SU-DHL-6 (cell line): ENCODE measurements around the gene NTMT1.

Experiments
- H2AFZ ChIP-seq: fragments of 200-600 bp; sonication (generic); 2 replicates; pipeline ENCODE4 v1.6.1; 2014; ENCODE audit warnings: low read depth, mild to moderate bottlenecking, moderate library complexity, mixed read lengths, antibody characterized with exemption, low read length; ENCODE audit not compliant: severe bottlenecking
- H3F3A ChIP-seq: fragments of 200-600 bp; shearing (Covaris generic); 2 replicates; pipeline ENCODE4 v1.6.0; 2016; ENCODE audit warnings: antibody characterized with exemption, mild to moderate bottlenecking; ENCODE audit not compliant: insufficient read depth
- H3K27ac ChIP-seq: fragments of 200-600 bp; sonication (generic); 2 replicates; pipeline ENCODE4 v1.5.1; 2016; ENCODE audit warnings: low read depth, mild to moderate bottlenecking, low read length, moderate library complexity, mixed read lengths
- H3K27me3 ChIP-seq: fragments of 200-600 bp; sonication (generic), shearing (Covaris generic); 2 replicates; pipeline ENCODE4 v1.6.0; 2014; ENCODE audit warnings: mild to moderate bottlenecking, low read length
- H3K36me3 ChIP-seq: fragments of 200-600 bp; sonication (generic); 2 replicates; pipeline ENCODE4 v1.6.1; 2014; ENCODE audit warnings: mild to moderate bottlenecking, low read length, mixed read lengths
- H3K4me2 ChIP-seq: fragments of 300-600, 200-600 bp; shearing (Covaris generic), sonication (generic); 2 replicates; pipeline ENCODE4 v1.6.0; 2014; ENCODE audit warnings: low read length, low read depth, mild to moderate bottlenecking; ENCODE audit not compliant: poor library complexity, severe bottlenecking
- H3K4me3 ChIP-seq: fragments of 200-600 bp; sonication (generic); 2 replicates; pipeline ENCODE4 v1.5.1; 2014; ENCODE audit warnings: antibody characterized with exemption, low read length, mild to moderate bottlenecking, mixed read lengths; ENCODE audit not compliant: insufficient read depth, poor library complexity, severe bottlenecking
- H3K79me2 ChIP-seq: fragments of 200-600 bp; sonication (generic); 2 replicates; pipeline ENCODE4 v1.6.1; 2014; ENCODE audit warnings: mild to moderate bottlenecking, low read length, moderate library complexity; ENCODE audit not compliant: insufficient read depth
- H3K9ac ChIP-seq: fragments of 200-600 bp; sonication (generic); 2 replicates; pipeline ENCODE4 v1.7.0; 2014; ENCODE audit warnings: mild to moderate bottlenecking, low read length
- H3K9me2 ChIP-seq: fragments of 200-600 bp; sonication (generic); replicated peaks from 2 replicates; pipeline ENCODE4 v1.6.1; 2014; ENCODE audit warnings: low read length; ENCODE audit not compliant: insufficient read depth
- H3K9me3 ChIP-seq: fragments of 200-600 bp; sonication (generic); 2 replicates; pipeline ENCODE4 v1.6.1; 2014; ENCODE audit warnings: low read length, mixed read lengths; ENCODE audit not compliant: insufficient read depth
- H4K20me1 ChIP-seq: fragments of 200-600 bp; sonication (generic); 2 replicates; pipeline ENCODE4 v1.6.1; 2014; ENCODE audit warnings: low read depth, mild to moderate bottlenecking, antibody characterized with exemption, low read length, moderate library complexity, mixed read lengths
- CTCF ChIP-seq: fragments of 200-600 bp; sonication (generic); IDR thresholded peaks from one replicate; pipeline ENCODE4 v1.5.1; 2017; ENCODE audit warnings: antibody characterized with exemption, mild to moderate bottlenecking, low read length, moderate library complexity; ENCODE audit not compliant: insufficient read depth, poor library complexity, severe bottlenecking
- EZH2phosphoT487 ChIP-seq: fragments of 200-600 bp; sonication (generic), shearing (Covaris generic); conservative IDR thresholded peaks from 2 replicates; pipeline ENCODE4 v1.6.1; 2018; ENCODE audit warnings: mild to moderate bottlenecking, antibody characterized with exemption, low read length, moderate library complexity, mixed read lengths

NTMT1 gene

GRCh38 chr9:129666575-129666974 lies 40.6 kb downstream of the NTMT1 start:
- H2AFZ ChIP-seq = no peak overlapping the region
- H3K4me2 ChIP-seq = no peak overlapping the region
- no peak for TF ChIP-seq CTCF
- no peak for TF ChIP-seq EZH2phosphoT487
- no peak overlapping the region for H3K27ac ChIP-seq
- no peaks in the 10 kb centered on the region for H3K36me3 ChIP-seq
- no peaks in the 10 kb centered on the region for H3K27me3 ChIP-seq
- H3K9me3 ChIP-seq = no peaks in the 10 kb centered on the region
- no peaks in the 10 kb centered on the region for H3K9me2 ChIP-seq
- H3F3A ChIP-seq = no peaks in the 10 kb centered on the region
- no peak overlapping the region for H3K4me3 ChIP-seq
- H3K79me2 ChIP-seq = no peaks in the 10 kb centered on the region
- H3K9ac ChIP-seq = no peak overlapping the region
- no peaks in the 10 kb centered on the region for H4K20me1 ChIP-seq

DNA sequence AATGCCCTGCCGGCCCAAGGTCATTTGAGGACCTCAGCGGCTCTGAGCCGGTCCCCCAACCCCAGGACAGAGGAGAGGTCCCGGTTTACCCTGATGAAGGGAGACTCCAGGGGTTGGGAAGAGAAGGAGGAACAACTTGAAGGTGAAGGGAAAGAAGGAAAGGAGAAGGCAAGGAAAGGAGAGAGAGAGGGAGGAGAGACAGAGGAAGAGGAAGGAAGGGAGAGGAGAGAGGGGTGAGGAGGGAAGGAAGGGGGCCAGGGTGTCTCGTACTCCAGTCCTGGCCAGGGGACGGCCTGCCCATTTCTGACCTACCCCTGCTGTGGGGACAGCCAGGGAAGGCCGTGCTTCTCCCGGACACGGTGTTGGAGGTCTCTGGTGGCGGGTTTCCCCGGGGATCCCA lies 41.4 kb downstream of the NTMT1 start:
- Histone ChIP-seq H3K27me3 (no peaks in the 10 kb centered on the region), H3F3A (no peaks in the 10 kb centered on the region), H3K79me2 (no peaks in the 10 kb centered on the region), H2AFZ (no peak overlapping the region), H3K9me2 (no peaks in the 10 kb centered on the region), H3K4me3 (no peak overlapping the region), H4K20me1 (no peaks in the 10 kb centered on the region), H3K4me2 (no peak overlapping the region), H3K36me3 (no peaks in the 10 kb centered on the region), H3K9ac (no peak overlapping the region), H3K9me3 (no peaks in the 10 kb centered on the region), H3K27ac (no peak overlapping the region)
- TF ChIP-seq CTCF = no peak
- no peak for TF ChIP-seq EZH2phosphoT487

- TF ChIP-seq CTCF = no peak
- TF ChIP-seq EZH2phosphoT487 = no peak
- Histone ChIP-seq H3K9me2 (no peaks in the 10 kb centered on the region), H2AFZ (no peak overlapping the region), H3K27me3 (no peaks in the 10 kb centered on the region), H3K9me3 (no peaks in the 10 kb centered on the region), H3K4me3 (no peak overlapping the region), H3K27ac (no peak overlapping the region), H3K36me3 (no peaks in the 10 kb centered on the region), H3K9ac (no peak overlapping the region), H3K4me2 (no peak overlapping the region), H3F3A (no peaks in the 10 kb centered on the region), H3K79me2 (no peaks in the 10 kb centered on the region), H4K20me1 (no peaks in the 10 kb centered on the region)
Observed at GRCh38 chr9:129667850-129668249, 41.9 kb downstream of the NTMT1 start.

DNA sequence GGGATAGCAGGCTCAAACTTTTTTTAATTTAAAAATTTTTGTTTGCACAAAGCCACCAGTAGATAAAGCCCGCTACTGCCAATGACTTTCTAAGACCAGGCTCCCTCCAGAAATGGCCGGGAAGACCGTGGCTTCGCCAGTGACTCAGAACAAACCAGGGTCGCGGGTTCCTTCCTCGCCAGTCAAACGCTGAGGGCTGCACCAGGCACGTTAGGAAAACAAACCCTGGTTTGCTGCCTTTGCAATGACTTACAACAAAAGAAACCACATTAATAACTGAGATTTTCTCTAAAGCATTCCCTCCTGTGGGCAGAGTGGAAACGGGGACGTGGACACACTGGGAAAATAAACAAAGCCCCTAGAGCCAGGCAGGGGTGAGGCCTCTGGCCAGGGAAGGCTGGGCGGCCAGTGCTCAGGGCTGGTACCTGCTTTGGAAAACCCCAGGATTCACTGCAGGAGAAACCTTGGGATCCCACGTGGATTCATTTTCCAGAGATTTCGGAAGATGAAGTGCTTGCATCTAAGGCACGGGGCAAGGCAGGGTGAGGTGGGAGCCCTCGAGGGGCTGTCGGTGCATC lies 43.3 kb downstream of the NTMT1 start:
- Histone ChIP-seq H3K9ac (no peak overlapping the region), H3K36me3 (no peaks in the 10 kb centered on the region), H3K9me2 (no peaks in the 10 kb centered on the region), H3K4me3 (no peak overlapping the region), H4K20me1 (no peaks in the 10 kb centered on the region), H3K79me2 (no peaks in the 10 kb centered on the region), H3K9me3 (no peaks in the 10 kb centered on the region), H3K4me2 (no peak overlapping the region), H3K27ac (no peak overlapping the region), H2AFZ (no peak overlapping the region), H3F3A (no peaks in the 10 kb centered on the region), H3K27me3 (no peaks in the 10 kb centered on the region)
- TF ChIP-seq CTCF = no peak
